Activated CD8-positive, alpha-beta memory T cell treated with anti-CD3 and anti-CD28 coated beads, Interleukin-2, amount 10 ng/mL, durations not matched to agents 7 days and 5 days (primary cell): ENCODE results near the gene EHD2. TPM values are rescaled to one million over a fixed set of nuclear protein-coding genes. Genes with fewer than 3 reads are reported as not detected.
"Not testable (repeated sequence)": the region's sequence is repeated elsewhere in the genome, so short reads cannot be mapped to it uniquely, and the experiment has no call there.

Experiments used
- ATAC-seq: fragments of 150-1000 bp; cut with Tn5 transposase; one replicate; pipeline ENCODE4 v1.10.0; 2021; ENCODE audit warnings: moderate library complexity
- CTCF ChIA-PET: fragments of 350-600 bp; sonication (Branson Sonifier 250); formaldehyde crosslinking; loops from one replicate; lab custom pipeline; 2021; ENCODE audit warnings: antibody characterized with exemption; lab: Charles Lee
- DNase-seq: peaks from one replicate; pipeline ENCODE4 v3.0.0-alpha.2; 2020
- H3K27ac Mint-ChIP-seq: one replicate; pipeline ENCODE4 v1.8.0; 2021; ENCODE audit warnings: mild to moderate bottlenecking, mixed read lengths
- H3K27me3 Mint-ChIP-seq: one replicate; pipeline ENCODE4 v1.8.0; 2021; ENCODE audit warnings: mixed read lengths
- H3K36me3 Mint-ChIP-seq: one replicate; pipeline ENCODE4 v1.8.0; 2021; ENCODE audit warnings: mild to moderate bottlenecking, mixed read lengths
- H3K4me1 Mint-ChIP-seq: one replicate; pipeline ENCODE4 v1.8.0; 2021; ENCODE audit warnings: mixed read lengths
- H3K4me3 Mint-ChIP-seq: one replicate; pipeline ENCODE4 v1.8.0; 2021; ENCODE audit warnings: mild to moderate bottlenecking, moderate library complexity, mixed read lengths
- H3K9me3 Mint-ChIP-seq: one replicate; pipeline ENCODE4 v1.8.0; 2022; ENCODE audit warnings: low read depth, mixed read lengths
- total RNA-seq, 2 experiments: library from RNA; stranded (reverse); gene quantifications; one replicate each; pipeline ENCODE4 v1.2.3, GENCODE V29; 2021

The EHD2 gene
- total RNA-seq, 2 experiments from 2014 or later, result 0.07 TPM; not detected in 1

- peaks cover 28% of the 10 kb centered on the region for H3K27me3 Mint-ChIP-seq
- H3K27ac Mint-ChIP-seq, H3K36me3 Mint-ChIP-seq, H3K9me3 Mint-ChIP-seq, CTCF ChIA-PET, H3K4me3 Mint-ChIP-seq, ATAC-seq, DNase-seq: not testable (repeated sequence)
- peaks cover 15% of the 10 kb centered on the region for H3K4me1 Mint-ChIP-seq
These were observed 15.1 kb downstream of the EHD2 start for GRCh38 chr19:47728295-47728694.

DNA sequence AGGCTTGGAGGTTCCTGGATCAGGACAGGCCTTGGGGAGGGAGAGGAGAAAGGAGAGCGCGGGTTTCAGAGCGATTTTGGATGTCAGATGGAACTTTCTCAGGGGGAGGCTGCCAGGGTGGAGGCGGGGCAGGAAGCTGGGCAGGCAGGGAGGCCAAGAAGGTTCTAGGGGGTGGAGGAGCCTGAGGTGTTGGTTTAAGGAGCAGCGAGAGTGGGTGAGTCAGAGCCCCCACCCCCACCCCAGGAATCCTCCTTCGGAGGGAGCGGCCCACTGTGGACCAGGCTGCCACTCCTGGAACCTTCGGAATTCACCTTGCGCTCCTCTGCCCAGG lies 16.2 kb downstream of the EHD2 start:
- no peak overlapping the region for H3K27ac Mint-ChIP-seq
- H3K9me3 Mint-ChIP-seq, result no peaks in the 10 kb centered on the region
- DNase-seq, result no peak

DNA sequence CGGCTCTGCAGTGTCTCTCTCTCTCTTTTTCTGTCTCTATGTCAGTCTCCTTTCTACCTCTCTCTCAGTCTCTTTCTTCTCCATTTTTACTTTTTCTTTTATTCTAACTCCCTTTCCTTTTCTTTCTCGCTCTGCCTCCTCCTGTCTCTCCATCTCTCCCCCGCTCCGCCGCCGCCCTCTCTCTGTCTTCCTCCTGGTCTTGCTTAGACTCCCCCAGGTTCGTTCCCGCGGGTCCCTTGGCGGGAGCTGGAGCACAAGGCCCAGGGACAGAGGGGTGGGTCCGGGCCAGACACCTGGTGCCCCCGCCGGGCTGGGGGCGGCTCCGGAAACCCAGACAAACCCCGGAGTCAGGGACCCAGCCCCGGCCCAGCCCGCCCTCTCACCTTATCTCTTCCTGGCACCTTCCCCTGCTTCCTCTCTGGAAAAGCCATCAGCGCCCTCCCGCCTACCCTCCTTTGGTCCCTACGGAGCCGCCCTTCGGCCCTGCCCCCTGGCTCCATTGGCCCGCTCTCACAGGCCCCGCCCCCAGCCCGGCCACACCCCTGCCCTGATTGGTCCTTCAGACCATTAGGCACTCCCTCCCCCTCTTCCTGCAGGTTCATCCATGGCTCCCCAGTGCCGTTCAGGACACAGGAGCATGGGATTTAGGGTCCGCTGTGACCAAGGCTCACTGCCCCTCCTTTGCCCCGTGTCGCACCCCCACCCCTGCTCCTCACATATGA lies 16.7 kb downstream of the EHD2 start:
- H3K4me3 Mint-ChIP-seq, result peak overlapping the region; percentile 39
- CTCF ChIA-PET, result interaction anchor here (0.6 to 1.0 kb wide), 2 partner anchors 22 to 202 kb away, joined by 3 read pairs; no protein-coding TSS in a partner anchor

More for the DNA sequence above, 16.2 kb downstream of the EHD2 start:
- ATAC-seq, result peak; percentile 44
- H3K36me3 Mint-ChIP-seq, result no peaks in the 10 kb centered on the region
- CTCF ChIA-PET, result interaction anchor here (0.6 to 1.0 kb wide), 2 partner anchors 22 to 202 kb away, joined by 3 read pairs; no protein-coding TSS in a partner anchor
- H3K27me3 Mint-ChIP-seq, result peaks cover 31% of the 10 kb centered on the region
- H3K4me3 Mint-ChIP-seq, result peak overlapping the region; percentile 39
- H3K4me1 Mint-ChIP-seq, result peaks cover 15% of the 10 kb centered on the region

DNA sequence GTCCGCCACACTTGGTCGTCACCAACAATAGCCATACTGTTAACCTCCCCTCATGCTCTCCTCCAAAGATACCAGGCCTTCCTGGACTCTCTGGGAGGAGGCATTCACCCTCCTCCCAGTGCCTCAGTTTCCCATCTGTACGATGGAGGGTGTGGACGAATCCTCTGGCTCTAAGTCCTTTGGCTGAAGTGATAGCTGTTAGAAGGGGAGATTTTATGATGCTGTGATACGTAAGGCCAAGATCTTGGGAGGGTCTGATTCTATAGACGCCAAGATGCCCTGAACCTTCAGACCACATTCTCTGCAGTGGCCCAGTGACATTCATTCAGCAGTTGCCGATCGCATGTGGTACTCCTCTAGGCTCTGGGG lies 17.3 kb downstream of the EHD2 start:
- no peak for DNase-seq
- no peaks in the 10 kb centered on the region for H3K9me3 Mint-ChIP-seq
- CTCF ChIA-PET, result no interaction called here
- H3K36me3 Mint-ChIP-seq, result no peaks in the 10 kb centered on the region
- peak overlapping the region; percentile 39 for H3K4me3 Mint-ChIP-seq
- H3K27me3 Mint-ChIP-seq, result peaks cover 29% of the 10 kb centered on the region
- H3K27ac Mint-ChIP-seq, result no peak overlapping the region
- ATAC-seq, result no peak
- H3K4me1 Mint-ChIP-seq, result peaks cover 15% of the 10 kb centered on the region

More for the DNA sequence above, 16.7 kb downstream of the EHD2 start:
- Mint-ChIP-seq H3K27ac (no peak overlapping the region), H3K36me3 (no peaks in the 10 kb centered on the region), H3K4me1 (peaks cover 15% of the 10 kb centered on the region), H3K27me3 (peaks cover 30% of the 10 kb centered on the region), H3K9me3 (no peaks in the 10 kb centered on the region)
- DNase-seq (peak; percentile 63), ATAC-seq (peak; percentile 83)

DNA sequence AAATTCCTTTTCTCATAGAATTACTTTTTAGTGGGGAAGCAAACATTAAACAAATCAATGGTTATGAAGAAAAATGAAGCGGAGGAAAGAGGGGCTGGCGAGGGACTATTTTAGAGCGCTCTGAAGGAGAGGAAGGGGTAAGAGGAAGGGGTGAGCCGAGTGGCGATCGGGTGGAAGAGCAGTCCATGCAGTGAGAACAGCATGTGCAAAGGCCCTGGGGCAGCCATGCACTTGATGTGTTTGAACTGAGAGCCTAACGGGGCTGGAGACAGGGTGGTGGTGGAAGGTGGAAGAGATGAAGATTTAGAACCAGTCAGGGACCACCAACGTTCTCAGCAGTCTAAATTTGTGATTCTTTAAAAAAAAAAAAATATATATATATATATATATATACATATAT lies 17.7 kb downstream of the EHD2 start:
- H3K4me1 Mint-ChIP-seq, result peaks cover 15% of the 10 kb centered on the region
- ATAC-seq (no peak), DNase-seq (no peak)
- no peak overlapping the region for H3K4me3 Mint-ChIP-seq
- no peak overlapping the region for H3K27ac Mint-ChIP-seq
- no peaks in the 10 kb centered on the region for H3K36me3 Mint-ChIP-seq
- peaks cover 29% of the 10 kb centered on the region for H3K27me3 Mint-ChIP-seq
- H3K9me3 Mint-ChIP-seq, result no peaks in the 10 kb centered on the region
- CTCF ChIA-PET, result no interaction called here

DNA sequence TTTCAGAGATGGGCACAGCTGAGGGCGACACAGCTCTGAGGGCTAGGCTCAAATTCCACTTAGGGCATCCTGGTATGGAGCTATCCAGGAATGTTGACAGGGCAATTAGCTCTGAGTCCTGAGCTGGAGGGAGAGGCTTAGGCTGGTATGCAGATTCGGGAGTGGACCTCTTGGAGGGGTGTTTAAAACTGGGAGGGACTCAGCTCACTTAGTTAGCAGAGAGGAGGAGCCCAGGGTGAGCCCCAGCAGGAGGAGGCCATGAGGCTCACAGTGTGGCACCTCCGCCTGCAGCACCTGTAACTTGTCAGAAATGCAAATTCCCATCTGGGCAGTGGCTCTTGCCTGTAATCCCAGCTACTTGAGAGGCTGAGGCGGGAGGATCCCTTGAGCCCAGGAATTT lies 21.9 kb downstream of the EHD2 start:
- Mint-ChIP-seq H3K9me3 (no peaks in the 10 kb centered on the region), H3K4me1 (no peaks in the 10 kb centered on the region), H3K36me3 (no peaks in the 10 kb centered on the region), H3K27ac (no peak overlapping the region), H3K27me3 (peaks cover 13% of the 10 kb centered on the region), H3K4me3 (no peak overlapping the region)
- CTCF ChIA-PET, result interaction anchor here (0.7 to 1.3 kb wide), 3 partner anchors 8 to 22 kb away, joined by 3 to 5 read pairs (median 3); partner anchors contain the start of gene EHD2
- ATAC-seq, result no peak
- DNase-seq, result no peak

DNA sequence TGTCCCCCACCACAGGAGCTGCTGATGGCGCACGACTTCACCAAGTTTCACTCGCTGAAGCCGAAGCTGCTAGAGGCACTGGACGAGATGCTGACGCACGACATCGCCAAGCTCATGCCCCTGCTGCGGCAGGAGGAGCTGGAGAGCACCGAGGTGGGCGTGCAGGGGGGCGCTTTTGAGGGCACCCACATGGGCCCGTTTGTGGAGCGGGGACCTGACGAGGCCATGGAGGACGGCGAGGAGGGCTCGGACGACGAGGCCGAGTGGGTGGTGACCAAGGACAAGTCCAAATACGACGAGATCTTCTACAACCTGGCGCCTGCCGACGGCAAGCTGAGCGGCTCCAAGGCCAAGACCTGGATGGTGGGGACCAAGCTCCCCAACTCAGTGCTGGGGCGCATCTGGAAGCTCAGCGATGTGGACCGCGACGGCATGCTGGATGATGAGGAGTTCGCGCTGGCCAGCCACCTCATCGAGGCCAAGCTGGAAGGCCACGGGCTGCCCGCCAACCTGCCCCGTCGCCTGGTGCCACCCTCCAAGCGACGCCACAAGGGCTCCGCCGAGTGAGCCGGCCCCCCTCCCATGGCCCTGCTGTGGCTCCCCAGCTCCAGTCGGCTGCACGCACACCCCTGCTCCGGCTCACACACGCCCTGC lies 27.8 kb downstream of the EHD2 start:
- CTCF ChIA-PET, result interaction anchor here (0.9 to 4.8 kb wide), 4 partner anchors 17 to 305 kb away, joined by 4 to 26 read pairs (median 4); partner anchors contain the start of gene EHD2
- Mint-ChIP-seq H3K4me1 (peaks cover 16% of the 10 kb centered on the region), H3K4me3 (no peak overlapping the region), H3K27ac (no peak overlapping the region), H3K9me3 (no peaks in the 10 kb centered on the region), H3K36me3 (no peaks in the 10 kb centered on the region), H3K27me3 (no peaks in the 10 kb centered on the region)
- ATAC-seq, result no peak
- no peak for DNase-seq

- DNase-seq (no peak), ATAC-seq (no peak)
- H3K4me1 Mint-ChIP-seq, result peaks cover 17% of the 10 kb centered on the region
- H3K27ac Mint-ChIP-seq, result no peak overlapping the region
- no peak overlapping the region for H3K4me3 Mint-ChIP-seq
- peaks cover under 1% of the 10 kb centered on the region for H3K36me3 Mint-ChIP-seq
- no peaks in the 10 kb centered on the region for H3K27me3 Mint-ChIP-seq
- CTCF ChIA-PET, result interaction anchor here (0.9 to 4.8 kb wide), 4 partner anchors 28 to 305 kb away, joined by 4 to 26 read pairs (median 5); partner anchors contain the start of gene EHD2
- H3K9me3 Mint-ChIP-seq, result no peaks in the 10 kb centered on the region
These were observed 28.4 kb downstream of the EHD2 start for GRCh38 chr19:47741544-47742140.

- CTCF ChIA-PET, result interaction anchor here (0.8 to 5.6 kb wide), 7 partner anchors 8 to 351 kb away, joined by 3 to 51 read pairs (median 4); partner anchors contain the start of gene EHD2
- ATAC-seq (no peak), DNase-seq (no peak)
- no peaks in the 10 kb centered on the region for H3K27me3 Mint-ChIP-seq
- H3K4me1 Mint-ChIP-seq, result peaks cover 23% of the 10 kb centered on the region
- H3K9me3 Mint-ChIP-seq, result no peaks in the 10 kb centered on the region
- peak overlapping the region; percentile 5 for H3K4me3 Mint-ChIP-seq
- H3K36me3 Mint-ChIP-seq, result peaks cover 6% of the 10 kb centered on the region
- no peak overlapping the region for H3K27ac Mint-ChIP-seq
These were observed 29.4 kb downstream of the EHD2 start for GRCh38 chr19:47742634-47743033.

- peak within 1 kb of the TSS; percentile 99 for H3K4me3 Mint-ChIP-seq
- ATAC-seq, result peak; percentile 80
- peak; percentile 97 for DNase-seq
- no peaks in the 10 kb centered on the region for H3K9me3 Mint-ChIP-seq
- CTCF ChIA-PET, result interaction anchor here (1.0 to 5.6 kb wide), 6 partner anchors 20 to 308 kb away, joined by 3 to 51 read pairs (median 6); partner anchors contain the start of genes EHD2, KPTN and SELENOW
- H3K4me1 Mint-ChIP-seq, result peaks cover 42% of the 10 kb centered on the region
- H3K27me3 Mint-ChIP-seq, result no peaks in the 10 kb centered on the region
- H3K27ac Mint-ChIP-seq, result peak within 1 kb of the TSS; percentile 99
- H3K36me3 Mint-ChIP-seq, result peaks cover 17% of the 10 kb centered on the region
These were observed 32.0 kb downstream of the EHD2 start, which contains the start of gene NOP53 for GRCh38 chr19:47745010-47745901. Gene NOP53 (plus strand): TSS chr19:47745546. CDS start chr19:47745560, 14 bp downstream.

GRCh38 chr19:47746129-47746528 lies 32.9 kb downstream of the EHD2 start:
- not testable (repeated sequence) for H3K9me3 Mint-ChIP-seq, DNase-seq, H3K27me3 Mint-ChIP-seq, H3K27ac Mint-ChIP-seq, ATAC-seq
- Mint-ChIP-seq H3K36me3 (peaks cover 22% of the 10 kb centered on the region), H3K4me3 (peak overlapping the region; percentile 99), H3K4me1 (peaks cover 44% of the 10 kb centered on the region)
- CTCF ChIA-PET, result interaction anchor here (1.0 to 5.6 kb wide), 6 partner anchors 19 to 397 kb away, joined by 3 to 51 read pairs (median 6); partner anchors contain the start of genes DHX34, EHD2, KPTN and SELENOW

DNA sequence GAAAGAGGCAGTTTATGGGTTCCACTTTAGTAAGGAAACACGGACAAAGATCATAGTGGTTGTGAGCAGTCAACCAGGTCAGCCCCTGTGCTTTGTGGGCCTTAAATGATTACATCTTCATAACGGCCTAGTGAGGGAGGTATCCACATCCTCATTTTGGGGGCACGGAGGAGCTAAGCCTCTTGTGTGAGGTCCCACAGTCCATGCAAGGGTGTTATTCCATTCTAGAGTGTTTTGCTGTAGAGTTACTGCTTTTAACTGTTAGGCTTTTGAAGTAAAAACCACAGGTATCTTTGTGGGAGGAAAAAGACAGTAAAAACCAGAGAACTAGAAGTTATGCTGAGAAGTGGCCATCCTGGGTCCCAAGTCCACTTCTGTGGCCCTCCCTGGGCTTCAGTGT lies 36.1 kb downstream of the EHD2 start:
- CTCF ChIA-PET, result no interaction called here

More for the DNA sequence above, 36.1 kb downstream of the EHD2 start:
- no peaks in the 10 kb centered on the region for H3K27me3 Mint-ChIP-seq
- H3K4me1 Mint-ChIP-seq, result peaks cover 46% of the 10 kb centered on the region
- H3K36me3 Mint-ChIP-seq, result peaks cover 41% of the 10 kb centered on the region
- peak overlapping the region; percentile 41 for H3K27ac Mint-ChIP-seq
- no peak for DNase-seq
- H3K9me3 Mint-ChIP-seq, result no peaks in the 10 kb centered on the region
- no peak for ATAC-seq
- H3K4me3 Mint-ChIP-seq, result no peak overlapping the region
